GM18873 (cell line): Measurements from ENCODE around the gene ASB7.

Experiments used
- ATAC-seq: cut with Tn5 transposase; IDR thresholded peaks from one replicate; pipeline ENCODE4 v1.9.1; 2021; ENCODE audit warnings: mild to moderate bottlenecking, moderate library complexity, moderate number of reproducible peaks; ENCODE audit not compliant: unreplicated experiment, low FRiP score

ASB7 gene

DNA sequence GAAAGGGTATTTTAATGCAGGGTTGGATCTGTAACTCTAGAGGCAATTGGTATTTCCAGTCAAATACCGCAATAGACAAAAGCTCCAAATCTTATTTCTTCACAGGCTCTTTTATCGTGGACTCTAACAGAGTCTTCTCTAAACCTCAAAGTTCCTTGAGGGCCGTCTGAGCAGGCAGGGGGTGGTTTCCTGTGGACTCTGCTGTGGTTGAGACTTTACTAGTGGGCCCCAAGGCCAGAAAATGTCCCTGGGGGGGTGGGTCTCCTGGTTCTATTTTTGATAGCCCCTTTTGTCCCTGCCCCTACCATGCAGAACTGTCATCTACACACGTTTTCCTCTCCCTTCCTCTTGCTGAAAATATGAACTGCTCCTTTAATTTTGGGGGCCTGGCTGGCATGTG, 80.1 kb downstream of the ASB7 start:
- no peak for ATAC-seq

DNA sequence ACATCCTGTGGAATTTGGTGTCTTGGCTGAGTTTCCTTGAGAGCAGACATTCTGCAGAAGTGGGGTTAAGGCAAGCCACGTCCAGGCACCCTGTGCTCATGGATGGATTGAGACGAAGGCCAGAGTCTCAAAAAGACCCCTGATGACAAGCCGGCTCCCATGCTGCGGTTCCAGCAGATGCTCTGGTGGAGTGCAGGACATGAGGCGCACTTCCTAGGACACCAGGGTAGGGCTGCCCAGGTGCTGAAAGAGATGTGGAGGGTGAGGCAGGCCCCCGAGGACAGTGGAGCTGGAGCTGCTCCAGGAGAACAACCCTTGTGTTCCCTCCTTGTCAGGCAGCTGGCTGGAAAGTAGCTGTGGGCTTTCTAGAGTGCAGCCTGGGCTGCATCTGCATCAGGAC, 81.0 kb downstream of the ASB7 start:
- no peak for ATAC-seq

DNA sequence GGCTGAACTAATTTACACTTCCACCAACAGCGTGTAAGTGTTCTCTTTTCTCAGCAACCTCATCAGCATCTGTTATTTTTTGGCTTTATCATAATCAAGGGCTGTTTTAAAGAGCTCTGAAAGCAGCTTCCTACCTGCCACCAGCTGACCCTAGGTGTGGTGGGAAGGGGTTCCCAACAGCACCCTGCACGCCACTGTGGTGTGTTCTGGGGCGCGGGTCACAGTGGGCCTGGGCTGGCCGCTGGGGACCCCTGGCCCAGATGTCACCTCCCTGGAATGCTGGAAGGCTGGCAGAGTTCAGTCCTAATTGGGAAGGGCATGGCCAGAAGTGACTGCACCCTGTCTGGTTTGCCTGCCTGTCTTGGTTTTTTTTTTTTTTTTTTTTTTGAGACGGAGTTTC, 82.2 kb downstream of the ASB7 start:
- ATAC-seq, result no peak

DNA sequence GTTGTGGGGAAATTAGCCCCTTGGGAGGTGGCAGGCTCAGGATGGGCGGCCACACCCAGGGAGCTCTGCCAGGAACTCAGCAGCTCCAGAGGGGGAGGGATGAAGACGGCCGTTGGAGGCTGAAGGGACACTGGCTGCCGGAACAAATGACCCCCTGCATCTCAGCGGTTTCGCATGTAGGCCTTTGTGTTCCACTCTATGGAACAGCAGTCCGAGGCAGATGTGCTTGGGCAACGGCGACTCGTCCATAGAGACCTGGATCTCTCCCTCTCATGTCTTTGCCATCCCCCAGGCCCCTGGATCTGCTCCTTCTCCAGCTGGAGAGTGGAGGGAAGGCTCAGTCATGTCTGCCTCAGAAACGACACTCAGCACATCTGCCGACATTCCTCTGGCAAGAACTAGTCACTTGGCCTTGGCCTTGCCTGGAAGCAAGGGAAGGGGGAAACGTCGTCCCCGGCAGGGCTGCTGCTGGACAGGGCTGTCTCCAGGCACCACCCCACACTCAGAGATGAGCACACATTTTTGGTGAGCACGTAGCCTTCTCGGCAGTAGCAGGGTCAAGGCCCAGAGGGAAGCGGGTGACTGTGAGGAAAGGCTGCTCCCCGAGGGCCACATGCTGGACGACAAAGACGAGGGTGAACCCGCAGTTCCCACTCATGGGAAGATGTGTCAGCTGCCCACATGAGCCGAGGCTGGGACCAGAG, 83.8 kb downstream of the ASB7 start:
- ATAC-seq, result no peak

DNA sequence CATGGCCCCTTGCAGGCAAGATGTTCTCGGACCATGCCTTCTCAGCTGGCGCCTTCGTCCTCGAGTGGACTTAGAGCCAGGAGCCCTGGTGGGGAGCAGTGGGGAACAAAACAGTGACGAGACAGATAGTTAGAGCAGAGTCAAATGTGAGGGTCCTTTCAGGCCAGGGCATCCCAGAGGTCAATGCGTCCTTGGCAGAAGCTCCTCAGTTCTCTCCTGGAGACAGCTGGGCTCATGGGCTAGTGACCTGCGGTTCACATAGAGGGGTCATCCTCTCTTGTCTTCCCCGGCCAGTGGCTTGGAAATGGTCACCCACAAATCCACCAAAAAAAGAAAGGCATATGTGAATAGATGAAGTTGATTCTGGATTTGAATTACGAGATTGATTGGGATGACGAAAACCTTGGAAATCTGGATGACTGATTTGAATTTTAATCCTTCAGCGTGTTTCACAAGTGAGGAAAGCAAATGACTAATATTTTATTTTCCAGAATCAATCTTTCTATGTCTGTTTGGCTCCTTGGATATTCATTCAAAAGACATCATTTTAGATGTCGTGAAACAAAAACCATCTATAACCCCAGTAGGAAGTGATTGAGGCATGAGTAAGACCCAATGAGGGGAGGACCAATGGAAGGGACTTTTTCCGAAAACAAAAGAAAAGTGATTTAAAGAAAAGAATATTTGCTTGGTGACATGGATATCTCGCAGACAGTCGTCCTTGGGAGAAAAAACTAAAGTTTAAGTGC, 84.5 kb downstream of the ASB7 start:
- no peak for ATAC-seq

DNA sequence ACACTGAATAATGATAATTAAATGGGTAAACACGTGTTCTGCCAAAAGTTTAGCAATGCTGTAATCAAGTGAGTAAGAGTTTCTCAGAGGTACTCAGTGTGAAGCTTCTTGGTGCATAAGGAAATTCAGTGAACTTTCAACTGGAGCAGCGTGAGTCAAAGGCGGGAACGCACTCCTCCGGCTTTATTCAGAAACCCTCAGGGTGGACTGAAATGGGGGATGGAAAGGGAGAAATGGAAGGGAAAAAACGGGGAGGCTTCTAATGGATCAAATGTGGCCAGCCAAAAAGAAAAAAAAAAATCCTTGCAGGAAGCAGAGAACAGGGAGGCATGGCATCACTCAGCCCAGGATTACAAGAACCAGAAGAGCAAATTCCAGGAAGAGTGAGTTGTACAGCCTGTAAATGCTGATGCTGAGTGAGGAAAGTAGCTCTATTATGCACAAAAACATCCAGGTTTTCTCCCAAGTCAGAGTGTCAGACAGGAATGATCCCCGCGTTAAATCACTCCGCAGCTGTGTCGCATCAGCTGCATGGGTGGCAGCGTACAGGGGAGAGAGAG, 85.3 kb downstream of the ASB7 start:
- ATAC-seq, result no peak

DNA sequence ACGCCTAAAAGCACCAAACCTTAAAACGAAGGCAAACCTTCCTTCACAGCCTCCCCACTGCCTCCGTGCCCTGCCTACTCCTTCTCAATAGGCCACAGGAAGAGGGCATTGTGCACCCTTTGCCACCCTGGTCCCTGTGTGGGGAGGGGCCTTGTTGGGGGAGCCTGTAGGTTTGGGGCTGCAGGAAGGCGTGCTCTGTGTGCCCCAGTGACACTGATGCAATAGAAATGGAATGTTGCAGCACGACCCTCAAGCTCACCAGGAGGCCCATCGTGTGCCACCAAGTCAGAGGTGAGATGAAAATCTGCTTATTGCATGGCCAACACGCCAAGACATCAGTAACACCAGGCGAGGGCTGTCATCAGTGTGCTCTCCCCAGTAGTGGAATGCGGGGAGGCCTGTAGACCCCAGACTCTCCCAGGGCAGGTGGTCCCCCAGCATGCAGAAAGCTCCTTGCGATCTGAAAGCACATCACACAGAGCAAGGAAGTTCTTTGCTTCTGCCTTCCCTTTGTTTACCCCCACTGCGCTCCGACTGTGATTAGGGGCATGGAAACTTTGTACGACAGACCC, 86.2 kb downstream of the ASB7 start:
- ATAC-seq, result no peak

DNA sequence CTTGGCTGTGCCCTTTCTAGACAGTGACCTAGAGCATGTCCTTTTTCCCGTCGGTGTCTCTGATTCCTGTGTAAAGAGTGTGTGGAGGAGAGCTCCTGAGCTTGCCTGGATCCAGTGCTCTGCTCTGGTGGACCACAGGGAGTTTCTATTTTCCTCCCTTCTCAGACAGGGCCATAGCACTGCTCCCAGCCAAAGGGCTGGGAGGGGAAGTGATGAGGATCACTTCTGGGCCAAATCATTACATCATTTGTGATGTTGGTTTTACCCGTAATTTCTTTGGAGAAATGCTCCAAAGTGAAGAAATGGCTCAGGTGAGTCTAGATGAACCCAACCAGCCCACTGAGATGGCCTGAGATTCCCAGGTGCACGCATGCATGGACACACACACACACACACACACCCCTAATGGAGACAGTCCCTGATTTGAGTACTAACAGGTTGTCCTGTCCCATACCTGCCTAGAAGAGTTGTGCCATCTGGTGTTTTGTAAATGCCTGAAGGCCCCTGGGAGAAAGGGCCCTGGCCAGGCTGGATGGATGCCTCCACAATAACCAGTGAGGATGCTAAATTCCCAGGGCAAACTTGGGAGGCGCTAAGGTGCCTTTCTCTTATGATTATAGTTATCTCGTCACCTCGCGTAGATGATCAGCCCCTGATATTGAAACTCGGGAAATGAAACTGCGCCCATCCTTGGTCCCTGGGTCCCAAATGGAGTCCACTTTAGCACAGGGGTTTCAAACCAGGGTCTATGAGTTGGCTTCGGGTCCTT, 86.9 kb downstream of the ASB7 start:
- ATAC-seq, result no peak

DNA sequence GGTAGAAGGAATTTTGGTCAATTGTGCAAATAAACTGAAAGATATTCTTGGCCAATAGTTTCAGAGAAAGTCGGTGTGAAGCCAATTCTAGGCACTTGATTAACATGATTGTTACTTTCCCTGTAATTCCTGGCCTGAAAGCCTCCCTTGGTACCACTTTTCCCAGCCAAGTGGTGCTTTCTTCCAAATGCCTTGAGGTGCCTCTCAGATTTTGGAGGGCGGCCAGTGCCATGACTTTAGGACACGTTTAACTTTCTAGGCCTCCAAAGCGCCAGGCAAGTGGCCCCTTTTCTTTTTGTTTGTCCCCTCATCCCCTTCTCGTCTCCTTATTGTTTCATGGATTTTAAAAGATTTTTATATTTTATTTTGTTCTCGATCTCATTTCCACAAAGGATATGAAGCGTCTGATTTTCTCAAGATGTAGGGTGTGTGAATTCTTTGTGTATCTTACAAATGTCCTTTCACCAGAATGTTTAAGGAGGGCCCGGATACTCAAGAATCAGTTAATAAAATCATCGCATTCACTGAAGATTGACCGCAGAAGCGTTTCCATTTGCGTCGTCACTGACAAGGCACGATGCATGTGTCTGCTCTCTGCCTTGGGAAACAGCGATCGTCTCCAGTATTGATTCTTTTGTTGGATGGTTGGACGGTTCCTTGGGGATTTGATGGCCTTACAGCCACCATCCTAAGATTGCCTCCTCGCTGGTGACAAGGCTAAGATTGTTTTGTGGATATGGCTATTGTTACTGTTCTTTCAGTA, 87.8 kb downstream of the ASB7 start:
- ATAC-seq, result no peak

DNA sequence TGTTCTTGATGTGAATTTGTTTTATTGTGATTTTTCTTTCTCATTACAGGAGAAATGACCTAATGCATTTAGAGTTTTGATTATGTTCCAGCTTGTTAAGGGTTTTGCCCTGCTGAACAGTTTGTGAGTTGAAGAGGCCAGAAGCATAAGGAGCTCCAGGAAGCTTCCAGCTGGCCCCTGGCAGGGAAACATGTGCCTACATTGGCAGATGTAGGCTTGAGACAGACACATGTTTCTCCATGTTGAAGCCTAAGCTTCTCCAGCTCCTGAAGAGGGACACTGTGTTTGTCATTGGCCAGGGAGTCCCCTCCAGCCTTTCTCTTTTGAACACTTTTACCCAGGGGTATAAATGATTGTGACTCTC, 88.4 kb downstream of the ASB7 start:
- no peak for ATAC-seq

DNA sequence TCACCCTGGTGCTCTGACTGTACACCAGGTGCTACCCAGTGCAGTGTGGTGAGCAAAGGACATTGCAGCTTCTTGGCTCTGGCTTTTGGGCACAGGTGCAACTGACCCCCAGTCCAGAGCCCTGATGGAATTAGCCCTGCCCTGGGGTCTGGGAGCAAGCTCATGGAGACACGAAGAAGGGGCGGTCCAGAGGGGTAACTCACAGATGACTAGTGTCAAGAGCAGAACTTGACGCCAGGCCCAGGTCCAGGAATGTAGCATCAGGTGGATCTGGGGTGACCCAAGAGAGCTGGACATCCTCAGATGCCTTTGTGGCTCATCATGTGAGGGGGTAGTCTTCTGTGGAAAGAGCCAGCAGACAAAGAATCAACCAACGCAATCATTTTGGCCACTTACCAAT, 88.9 kb downstream of the ASB7 start:
- no peak for ATAC-seq

DNA sequence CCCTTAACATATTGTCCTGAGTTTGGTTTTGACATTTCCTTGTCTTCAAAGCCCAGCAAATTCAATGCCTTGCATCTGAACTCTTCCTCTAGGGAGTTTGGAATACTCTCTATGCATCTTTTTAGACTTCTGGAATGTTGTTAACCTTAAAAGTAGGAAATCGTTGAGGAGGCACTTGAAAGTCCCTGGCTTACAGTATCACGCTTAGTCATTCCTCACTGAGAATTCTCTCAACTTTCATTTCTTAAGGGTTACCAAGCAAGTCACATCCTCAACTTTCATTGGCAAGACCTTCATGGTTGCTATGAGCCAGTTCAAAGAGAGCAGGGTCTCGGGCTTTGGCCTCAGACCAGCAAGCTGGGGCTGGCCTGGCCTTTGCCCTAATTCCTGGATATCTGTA, 89.9 kb downstream of the ASB7 start:
- no peak for ATAC-seq

DNA sequence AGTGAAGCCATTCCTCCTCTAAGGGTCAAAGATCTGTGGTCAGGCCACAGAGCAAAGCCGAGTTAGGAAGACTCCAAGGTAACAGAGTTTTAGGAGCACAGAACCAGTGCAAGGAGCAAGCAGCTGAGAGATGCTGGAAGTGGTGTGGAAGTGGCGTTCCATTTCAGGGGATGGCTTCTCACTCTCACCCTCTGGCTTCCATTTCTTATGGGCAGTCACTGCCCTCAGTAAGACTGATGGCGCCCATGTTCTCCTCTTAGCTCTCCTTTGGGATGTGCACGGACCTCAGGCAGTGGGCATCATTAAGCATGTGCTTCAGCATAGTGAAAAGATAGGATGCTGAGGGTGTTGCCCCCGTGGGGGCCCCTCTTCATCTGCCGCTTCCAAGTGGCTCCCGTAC, 90.3 kb downstream of the ASB7 start:
- no peak for ATAC-seq

DNA sequence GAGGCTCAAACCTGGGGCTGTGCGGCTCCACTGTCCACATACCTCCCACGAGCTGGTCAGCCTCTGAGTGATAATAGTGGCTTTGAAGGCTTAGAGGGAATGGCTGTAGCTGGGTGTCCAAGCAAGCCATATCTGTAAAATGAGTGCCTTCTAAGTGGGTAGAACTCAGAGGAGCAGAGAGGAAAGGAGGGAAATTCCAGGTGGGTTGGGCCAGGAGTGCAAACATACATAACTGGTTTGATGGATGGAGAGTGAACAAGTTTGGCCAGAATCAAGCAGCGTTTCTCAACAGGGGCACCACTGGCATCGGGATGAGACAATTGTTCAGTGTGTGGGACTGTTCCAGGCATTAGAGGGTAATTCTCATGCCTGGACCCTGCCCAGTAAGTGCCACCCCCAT, 91.1 kb downstream of the ASB7 start:
- no peak for ATAC-seq

DNA sequence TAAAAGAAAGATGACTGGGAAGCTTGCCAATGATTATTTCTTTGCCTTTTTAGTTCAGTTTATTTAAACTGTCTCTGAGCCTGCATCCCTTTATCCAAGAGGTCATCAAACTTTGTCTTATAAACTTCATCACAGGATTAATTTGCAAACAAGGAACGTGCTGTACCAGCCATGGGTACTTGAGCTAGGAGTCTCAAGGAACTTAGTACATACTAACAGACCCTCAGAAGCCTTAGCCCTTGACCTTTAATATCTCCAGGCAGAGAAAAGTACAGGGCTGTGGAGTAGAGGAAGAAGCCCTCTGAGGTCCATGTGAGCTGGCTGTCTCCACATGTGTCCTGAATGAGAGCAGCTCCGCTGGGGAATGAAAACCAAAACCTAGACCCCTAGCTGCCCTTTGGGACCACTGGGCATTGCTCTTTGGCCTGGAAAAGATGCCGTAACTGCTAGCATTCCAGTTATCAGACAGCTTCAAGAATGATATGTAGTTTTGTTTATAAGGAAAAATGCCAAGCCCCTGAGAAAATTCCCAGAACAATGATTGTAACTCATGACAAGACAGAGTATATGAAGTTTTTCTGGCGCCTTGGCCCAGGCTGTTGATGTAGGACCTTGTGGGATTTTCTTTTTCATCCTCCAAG, 92.1 kb downstream of the ASB7 start:
- no peak for ATAC-seq

DNA sequence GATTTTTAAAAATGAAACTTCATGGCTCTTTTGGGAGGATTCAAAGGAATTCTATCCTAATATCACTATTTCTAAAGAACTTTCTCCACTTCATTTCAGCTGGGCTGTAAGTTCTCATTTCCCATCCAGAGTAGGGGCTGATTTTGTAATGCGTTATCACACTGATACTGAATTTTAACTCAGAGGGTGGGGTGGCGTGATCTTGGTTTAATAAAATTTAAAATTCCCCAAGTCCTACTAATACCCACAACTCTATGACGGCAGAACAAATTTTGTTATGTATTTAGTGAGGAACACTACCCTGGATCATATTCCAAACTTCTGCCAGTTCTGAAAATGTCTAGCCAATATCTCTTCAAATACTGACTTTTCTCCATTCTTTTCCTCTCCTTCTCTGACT, 92.7 kb downstream of the ASB7 start:
- no peak for ATAC-seq

DNA sequence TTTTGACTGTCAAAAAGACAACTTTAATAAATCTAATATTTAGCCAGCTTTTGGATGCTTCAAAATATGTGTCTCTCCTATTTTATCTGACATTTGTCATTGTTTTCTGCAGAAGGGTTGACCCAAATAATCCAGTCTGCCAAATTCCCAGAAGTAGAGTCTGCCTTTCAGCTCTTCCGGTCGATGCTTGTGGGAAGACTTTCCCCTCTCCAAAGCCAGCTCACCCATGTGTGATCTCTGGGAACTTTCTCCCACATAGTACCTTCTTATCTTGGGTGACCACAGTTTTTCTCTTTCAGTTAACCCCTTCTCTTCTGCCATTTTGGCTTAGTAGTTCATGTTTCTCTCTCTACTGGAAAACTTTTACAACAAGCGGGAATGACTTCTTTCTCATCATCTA, 94.1 kb downstream of the ASB7 start:
- no peak for ATAC-seq
